Measurements from ENCODE around the gene DAD1. TPM values are rescaled to one million over a fixed set of nuclear protein-coding genes. Genes with fewer than 3 reads are reported as not detected.

Gene DAD1
- total and polyA plus RNA-seq, 2 experiments from 2014 or later = 327 to 463 TPM

DNA sequence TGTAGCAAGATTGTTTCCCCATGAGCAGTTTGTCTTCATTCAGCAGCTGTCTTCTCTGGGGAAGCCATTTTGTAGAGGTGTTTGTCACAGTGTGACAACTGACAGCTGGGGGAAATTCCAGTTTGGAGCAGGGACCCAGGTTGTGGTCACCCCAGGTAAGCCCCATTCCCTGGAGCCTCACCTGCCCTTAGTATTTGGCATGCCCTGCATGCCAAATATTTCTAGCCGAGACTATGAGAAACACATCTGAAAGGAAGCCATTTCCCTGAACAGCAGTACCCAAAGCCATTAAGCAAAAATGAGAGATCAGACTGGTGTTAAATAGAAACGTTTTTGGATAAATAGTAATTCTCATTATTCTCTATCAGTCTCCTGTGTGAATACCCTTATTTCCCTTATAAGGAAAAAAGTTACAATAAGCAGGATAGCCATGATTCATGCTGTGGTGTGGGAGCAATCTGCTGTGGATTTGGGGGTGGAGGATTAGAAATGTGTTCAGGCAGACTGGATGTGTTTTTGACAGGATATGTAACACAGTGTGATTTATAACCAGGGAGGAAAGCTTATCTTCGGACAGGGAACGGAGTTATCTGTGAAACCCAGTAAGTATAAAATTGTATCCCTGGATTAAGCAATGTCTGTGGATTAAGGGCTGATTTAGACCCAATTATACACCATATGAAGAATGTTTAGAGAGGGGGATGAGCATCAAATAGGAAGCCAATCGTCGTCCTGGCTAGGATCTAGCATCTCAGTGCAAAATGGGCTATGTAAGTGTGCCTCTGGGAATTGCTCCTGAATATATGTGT, 68.9 kb downstream of the DAD1 start:
- H2AFZ ChIP-seq = no peak overlapping the region
- H3K4me2 ChIP-seq = no peak overlapping the region
- no peaks in the 10 kb centered on the region for H3K9me3 ChIP-seq (ENCODE audit: low read depth)
- no peaks in the 10 kb centered on the region for H3K79me2 ChIP-seq
- 42% methylated on average over 6 of the region's 6 CpGs for WGBS (ENCODE audit: low lambda C conversion rate, missing lambda C conversion rate)
- H3K4me3 ChIP-seq = no peak overlapping the region
- no peak for DNase-seq (ENCODE audit: low spot score)
- H4K20me1 ChIP-seq (ENCODE audit: insufficient read depth, poor library complexity, severe bottlenecking) = no peaks in the 10 kb centered on the region
- H3K36me3 ChIP-seq (replicated peaks; ENCODE audit: insufficient read depth, low read depth) = no peaks in the 10 kb centered on the region
- H3K9me2 ChIP-seq (replicated peaks; ENCODE audit: insufficient read depth) = no peaks in the 10 kb centered on the region
- no peak overlapping the region for H3K27ac ChIP-seq
- H3K4me1 ChIP-seq (ENCODE audit: insufficient read depth) = peaks cover 26% of the 10 kb centered on the region
- no peak for TF ChIP-seq EZH2 (IDR thresholded peaks at IDR 0.05; ENCODE audit: borderline replicate concordance)
- TF ChIP-seq CTCF (IDR thresholded peaks at IDR 0.05; ENCODE audit: poor library complexity) = no peak
- TF ChIP-seq EZH2phosphoT487 (IDR thresholded peaks at IDR 0.05; ENCODE audit: low read depth, severe bottlenecking, unreplicated experiment) = no peak
- no peaks in the 10 kb centered on the region for H3K27me3 ChIP-seq

DNA sequence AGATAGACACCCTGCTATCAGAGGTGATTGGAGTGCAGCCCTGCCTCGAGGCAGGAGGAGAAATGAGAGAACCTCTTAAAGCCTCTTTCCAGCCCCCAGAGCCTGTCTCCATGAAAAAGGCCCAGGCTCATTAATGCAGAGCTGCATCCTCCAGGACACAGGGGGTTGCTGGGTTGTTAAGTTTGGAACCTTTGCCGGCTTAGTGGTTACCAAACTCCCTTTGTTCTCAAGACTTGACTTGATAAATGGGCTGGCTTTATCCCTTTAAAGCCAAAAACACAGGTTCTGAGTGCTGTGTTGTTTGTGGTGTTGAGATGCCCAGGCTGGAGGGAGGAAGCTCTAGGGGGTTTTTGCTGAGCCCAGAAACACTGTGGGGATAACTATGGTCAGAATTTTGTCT, 71.0 kb downstream of the DAD1 start:
- WGBS (ENCODE audit: low lambda C conversion rate, missing lambda C conversion rate) = 15% methylated on average over 2 of the region's 2 CpGs
- Histone ChIP-seq H3K79me2 (no peaks in the 10 kb centered on the region), H3K9me3 (ENCODE audit: low read depth) (no peaks in the 10 kb centered on the region), H2AFZ (no peak overlapping the region), H3K9me2 (replicated peaks; ENCODE audit: insufficient read depth) (no peaks in the 10 kb centered on the region), H3K27me3 (no peaks in the 10 kb centered on the region), H3K4me3 (no peak overlapping the region), H3K4me2 (no peak overlapping the region), H3K36me3 (replicated peaks; ENCODE audit: insufficient read depth, low read depth) (no peaks in the 10 kb centered on the region), H4K20me1 (ENCODE audit: insufficient read depth, poor library complexity, severe bottlenecking) (no peaks in the 10 kb centered on the region), H3K4me1 (ENCODE audit: insufficient read depth) (peaks cover 25% of the 10 kb centered on the region), H3K27ac (no peak overlapping the region)
- no peak for TF ChIP-seq EZH2phosphoT487 (IDR thresholded peaks at IDR 0.05; ENCODE audit: low read depth, severe bottlenecking, unreplicated experiment)
- TF ChIP-seq CTCF (IDR thresholded peaks at IDR 0.05; ENCODE audit: poor library complexity) = no peak
- no peak for TF ChIP-seq EZH2 (IDR thresholded peaks at IDR 0.05; ENCODE audit: borderline replicate concordance)
- DNase-seq (ENCODE audit: low spot score) = no peak

- TF ChIP-seq EZH2phosphoT487 (IDR thresholded peaks at IDR 0.05; ENCODE audit: low read depth, severe bottlenecking, unreplicated experiment) (no peak), CTCF (IDR thresholded peaks at IDR 0.05; ENCODE audit: poor library complexity) (no peak), EZH2 (IDR thresholded peaks at IDR 0.05; ENCODE audit: borderline replicate concordance) (no peak)
- H3K4me2 ChIP-seq = no peak overlapping the region
- no peak overlapping the region for H3K4me3 ChIP-seq
- H3K79me2 ChIP-seq = no peaks in the 10 kb centered on the region
- no peaks in the 10 kb centered on the region for H3K27me3 ChIP-seq
- no peak for DNase-seq (ENCODE audit: low spot score)
- no peak overlapping the region for H2AFZ ChIP-seq
- H4K20me1 ChIP-seq (ENCODE audit: insufficient read depth, poor library complexity, severe bottlenecking) = no peaks in the 10 kb centered on the region
- no peaks in the 10 kb centered on the region for H3K36me3 ChIP-seq (replicated peaks; ENCODE audit: insufficient read depth, low read depth)
- peaks cover 17% of the 10 kb centered on the region for H3K4me1 ChIP-seq (ENCODE audit: insufficient read depth)
- H3K9me3 ChIP-seq (ENCODE audit: low read depth) = no peaks in the 10 kb centered on the region
- no peak overlapping the region for H3K27ac ChIP-seq
- WGBS (ENCODE audit: low lambda C conversion rate, missing lambda C conversion rate) = 76% methylated on average over 7 of the region's 7 CpGs
- no peaks in the 10 kb centered on the region for H3K9me2 ChIP-seq (replicated peaks; ENCODE audit: insufficient read depth)
These were observed 71.8 kb downstream of the DAD1 start for GRCh38 chr14:22517117-22517720.
